Retina (tissue), 1 donor: ENCODE measurements around the gene LCN6.
A peak's percentile ranks its signal among the peaks of the same experiment; 100 is the strongest.
"Not testable (repeated sequence)": the region's sequence is repeated elsewhere in the genome, so short reads cannot be mapped to it uniquely, and the experiment has no call there.

Experiments
- DNase-seq: peaks from one replicate; pipeline ENCODE4 v3.0.0-alpha.2; 2016

Gene LCN6

DNA sequence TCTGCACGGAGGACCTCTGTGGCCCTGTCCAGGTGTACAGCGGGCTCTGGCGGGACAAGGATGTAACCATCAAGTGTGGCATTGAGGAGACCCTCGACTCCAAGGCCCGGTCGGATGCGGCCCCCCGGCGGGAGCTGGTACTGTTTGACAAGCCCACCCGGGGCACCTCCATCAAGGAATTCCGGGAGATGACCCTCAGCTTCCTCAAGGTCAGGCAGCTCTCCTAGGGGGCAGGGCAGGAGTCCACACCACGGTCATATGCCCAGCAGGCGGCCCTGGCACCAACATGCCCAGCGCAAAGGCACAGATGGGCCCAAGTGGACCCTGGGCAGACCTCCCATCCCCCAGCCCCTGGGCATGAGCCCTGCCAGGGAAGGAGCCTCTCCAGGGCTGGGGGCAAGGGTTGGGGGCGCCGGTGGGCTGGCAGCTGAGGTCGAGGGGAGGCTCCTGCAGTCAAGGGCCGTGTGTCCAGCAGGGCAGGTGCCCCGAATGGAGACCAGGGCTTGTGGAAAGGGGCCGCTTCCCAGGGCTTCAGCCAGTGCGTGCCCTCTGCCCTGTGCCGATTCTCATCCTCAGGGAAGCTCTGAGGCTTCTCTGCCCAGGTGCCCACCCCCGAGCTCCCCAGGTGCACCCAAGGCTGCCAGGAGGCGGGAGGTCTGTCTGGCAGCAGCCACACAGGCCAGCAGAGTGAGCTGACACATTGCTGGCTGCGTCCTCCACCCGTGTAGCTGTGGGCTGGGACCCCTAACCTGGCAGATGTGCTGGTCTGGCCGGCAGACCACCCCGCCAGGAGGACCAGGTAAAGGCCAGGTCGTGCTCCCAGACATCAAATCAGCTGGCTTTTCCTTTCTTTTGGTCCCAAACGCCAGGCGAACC, 26.0 kb downstream of the LCN6 start:
- no peak for DNase-seq

DNA sequence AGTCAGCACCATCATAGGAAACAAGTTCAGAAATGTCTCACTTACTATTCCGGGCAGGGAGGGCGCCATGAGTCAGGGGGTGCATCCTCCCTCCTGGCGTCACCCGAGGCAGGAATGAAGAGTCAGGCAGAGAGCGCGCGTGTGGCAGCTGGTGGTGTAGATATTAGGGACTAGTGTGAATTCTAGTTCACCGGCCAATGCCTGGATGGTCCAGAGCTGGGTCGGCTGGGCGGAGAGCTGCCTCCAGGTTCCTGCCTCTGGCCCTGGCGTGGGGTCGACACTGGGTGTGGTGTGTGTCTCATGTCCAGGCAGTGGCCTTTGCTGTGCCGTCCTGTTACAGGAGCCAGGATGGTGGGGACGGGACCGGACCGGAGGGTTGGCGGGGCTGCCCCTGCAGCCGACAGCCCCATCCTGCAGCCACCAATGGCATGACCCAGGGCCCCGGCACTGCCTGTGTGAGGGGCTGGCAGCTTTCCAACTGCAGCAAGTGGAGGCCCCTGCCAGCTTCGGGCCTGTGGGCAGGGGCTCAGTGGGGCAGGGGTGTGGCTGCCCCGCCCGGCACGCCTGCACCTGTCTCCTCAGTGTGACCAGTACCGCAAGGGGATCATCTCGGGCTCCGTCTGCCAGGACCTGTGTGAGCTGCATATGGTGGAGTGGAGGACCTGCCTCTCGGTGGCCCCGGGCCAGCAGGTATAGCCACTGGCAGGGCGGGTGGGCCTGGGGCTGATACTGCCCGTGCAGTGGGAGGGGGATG, 26.8 kb downstream of the LCN6 start:
- no peak for DNase-seq

DNA sequence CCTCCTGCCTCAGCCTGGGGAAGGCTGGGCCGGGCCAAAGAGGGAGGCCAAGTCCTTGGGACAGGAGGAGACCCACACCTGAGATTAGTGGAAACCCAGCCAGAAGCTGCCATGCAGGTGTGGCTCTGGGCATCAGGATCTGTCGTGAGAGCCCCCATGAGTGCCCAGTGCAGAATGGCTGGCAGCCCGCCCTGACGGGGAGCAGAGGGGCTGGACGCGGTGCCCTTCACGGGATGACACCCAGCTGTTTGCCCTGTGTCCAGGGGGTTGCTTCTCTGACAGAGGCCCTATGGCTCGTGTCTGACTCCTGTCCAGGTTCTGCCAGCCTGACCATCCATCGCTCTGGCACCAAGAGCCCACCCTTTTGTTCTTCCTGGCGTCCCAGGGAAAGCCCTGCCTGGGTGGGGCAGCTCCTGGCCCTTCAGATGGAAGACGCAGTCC, 27.4 kb downstream of the LCN6 start:
- DNase-seq: no peak

DNA sequence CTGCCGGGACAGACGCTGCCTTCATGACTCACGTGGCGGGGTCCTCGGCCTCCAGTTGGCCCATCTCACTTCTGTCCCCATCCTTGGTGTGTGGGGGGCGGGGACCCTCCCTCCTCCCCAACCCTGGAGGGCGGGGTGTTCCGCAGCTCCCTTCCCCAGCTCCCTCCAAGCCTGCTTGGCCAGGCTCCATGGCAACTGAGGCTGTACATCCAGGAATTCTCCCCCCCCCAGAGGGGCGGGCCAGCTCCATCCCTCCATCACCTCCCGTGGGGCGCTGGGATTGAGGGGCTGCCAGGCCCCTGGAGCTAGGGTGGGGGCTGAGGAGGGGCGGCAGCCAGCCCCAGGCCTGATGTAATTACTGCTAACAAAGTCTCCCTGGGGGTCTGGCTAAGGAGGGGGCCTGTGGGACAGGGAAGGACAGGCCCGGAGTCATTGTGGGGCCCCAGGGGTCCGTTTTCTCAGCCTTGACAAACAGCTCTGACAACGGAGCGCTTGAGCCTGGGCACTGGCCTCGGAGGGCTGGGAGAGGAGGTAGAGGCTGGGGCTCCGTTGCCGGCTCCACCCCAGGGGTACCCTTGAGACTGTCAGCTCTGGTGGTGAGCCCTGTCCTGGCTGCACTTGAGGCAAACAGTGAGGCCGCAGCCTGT, 28.0 kb downstream of the LCN6 start:
- peak; percentile 84 for DNase-seq

DNA sequence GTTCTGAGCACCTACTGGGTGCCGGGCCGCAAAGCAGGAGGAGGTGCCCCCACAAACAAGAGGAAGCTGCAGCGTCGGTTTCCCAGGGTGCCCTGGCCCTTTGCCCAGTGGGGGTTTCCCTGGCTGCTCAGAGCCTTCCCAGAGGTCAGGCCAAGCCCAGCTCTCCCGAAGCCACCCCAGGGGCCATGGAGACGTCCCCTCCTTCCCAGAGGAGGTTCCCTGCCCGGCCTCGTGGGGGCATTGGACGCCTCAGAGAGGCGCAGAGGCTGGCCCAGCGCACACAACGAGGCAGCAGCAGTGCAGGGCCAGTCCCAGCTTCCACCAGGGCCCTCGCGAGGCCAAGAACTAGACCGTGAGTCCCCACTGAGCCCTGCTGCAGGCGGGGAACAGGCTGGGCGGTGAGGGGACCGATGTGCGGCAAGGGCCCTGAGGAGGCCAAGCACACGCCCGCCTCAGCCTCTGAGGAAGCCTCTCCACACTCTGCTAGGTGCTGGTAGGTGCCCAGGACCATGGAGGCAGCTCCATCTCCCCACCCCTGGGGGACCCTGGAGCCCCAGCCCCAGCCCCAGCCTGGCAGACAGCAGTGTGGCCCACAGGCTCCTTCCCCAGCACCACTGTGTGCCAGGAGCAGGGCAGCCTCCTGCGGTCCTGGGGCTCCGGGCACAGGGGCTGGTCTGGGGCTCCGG, 29.0 kb downstream of the LCN6 start:
- no peak for DNase-seq

DNA sequence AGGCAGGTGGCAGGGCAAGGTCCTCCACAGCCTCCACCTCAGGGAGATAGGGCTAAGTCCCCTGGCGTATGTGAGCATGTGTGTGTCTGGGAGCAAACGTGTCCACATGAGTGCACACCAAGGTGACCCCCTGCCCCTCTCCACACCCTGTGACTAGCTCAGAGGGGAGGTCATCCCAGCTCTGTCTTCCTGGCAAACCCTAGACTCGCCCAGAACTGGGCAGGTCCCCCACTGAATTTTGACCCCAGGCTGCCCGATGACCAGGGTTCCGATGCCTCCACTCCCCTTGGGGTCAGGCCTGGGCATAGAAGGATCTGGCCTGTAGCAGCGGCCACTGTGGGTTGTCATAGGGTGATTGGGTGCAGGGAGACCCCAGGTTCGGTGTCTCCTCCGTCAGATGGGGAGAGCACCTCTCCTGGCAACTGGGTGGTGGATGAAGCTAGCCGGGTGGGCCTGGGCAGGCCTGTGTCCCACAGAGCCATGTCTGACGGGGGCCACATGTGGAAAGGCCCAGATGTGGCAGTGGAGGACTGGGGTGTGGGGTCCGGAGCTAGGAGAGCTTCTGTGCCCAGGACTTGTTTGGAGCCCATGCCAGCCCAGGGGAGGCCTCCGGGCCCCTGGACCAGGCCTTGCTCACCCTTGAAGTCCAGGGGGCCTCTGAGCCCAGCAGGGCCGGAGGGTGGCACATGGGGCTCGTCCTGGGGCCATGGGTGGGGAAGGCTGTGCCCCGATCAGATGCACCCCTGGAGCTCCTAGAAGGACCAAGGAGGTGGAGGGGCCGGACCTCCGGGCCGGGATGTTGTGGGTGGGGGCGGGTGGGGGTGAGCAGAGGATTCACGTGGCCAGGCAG, 29.8 kb downstream of the LCN6 start:
- no peak for DNase-seq

DNA sequence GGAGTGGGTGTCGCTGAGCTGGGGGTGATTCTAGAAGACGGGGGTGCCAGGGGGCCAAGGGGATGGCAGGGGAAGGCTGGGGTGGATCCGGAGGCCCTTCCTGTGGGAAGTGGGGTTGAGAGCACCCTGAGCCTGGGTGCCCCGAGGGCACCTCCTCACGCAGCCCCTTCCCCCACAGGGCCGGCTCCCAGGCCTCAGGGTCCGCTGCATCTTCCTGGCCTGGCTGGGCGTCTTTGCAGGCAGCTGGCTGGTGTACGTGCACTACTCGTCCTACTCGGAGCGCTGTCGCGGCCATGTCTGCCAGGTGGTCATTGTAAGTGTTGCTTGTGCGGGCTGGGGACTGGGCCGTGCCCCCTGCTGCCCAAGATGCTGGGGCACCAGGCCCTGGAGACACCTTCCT, 30.9 kb downstream of the LCN6 start:
- DNase-seq: no peak

DNA sequence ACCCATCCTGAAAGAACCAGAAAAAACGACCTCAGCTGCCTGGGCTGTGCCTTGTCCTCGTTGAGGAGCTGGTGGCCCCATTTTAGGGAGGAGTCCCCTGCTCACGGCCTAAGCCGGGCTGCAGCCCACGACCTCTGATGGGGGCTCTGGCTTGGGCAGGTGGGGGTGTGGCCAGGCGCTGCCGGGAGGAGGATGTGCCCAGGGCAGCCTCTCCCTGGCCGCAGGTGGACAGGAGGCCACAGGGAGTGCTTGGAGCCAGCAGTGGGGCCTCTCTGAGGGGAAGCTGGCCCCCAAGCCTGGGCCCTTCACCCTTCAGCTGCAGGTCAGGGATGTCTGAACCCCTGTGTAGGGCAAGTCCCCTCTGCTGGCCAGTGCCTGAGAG, 33.4 kb downstream of the LCN6 start:
- no peak for DNase-seq

DNA sequence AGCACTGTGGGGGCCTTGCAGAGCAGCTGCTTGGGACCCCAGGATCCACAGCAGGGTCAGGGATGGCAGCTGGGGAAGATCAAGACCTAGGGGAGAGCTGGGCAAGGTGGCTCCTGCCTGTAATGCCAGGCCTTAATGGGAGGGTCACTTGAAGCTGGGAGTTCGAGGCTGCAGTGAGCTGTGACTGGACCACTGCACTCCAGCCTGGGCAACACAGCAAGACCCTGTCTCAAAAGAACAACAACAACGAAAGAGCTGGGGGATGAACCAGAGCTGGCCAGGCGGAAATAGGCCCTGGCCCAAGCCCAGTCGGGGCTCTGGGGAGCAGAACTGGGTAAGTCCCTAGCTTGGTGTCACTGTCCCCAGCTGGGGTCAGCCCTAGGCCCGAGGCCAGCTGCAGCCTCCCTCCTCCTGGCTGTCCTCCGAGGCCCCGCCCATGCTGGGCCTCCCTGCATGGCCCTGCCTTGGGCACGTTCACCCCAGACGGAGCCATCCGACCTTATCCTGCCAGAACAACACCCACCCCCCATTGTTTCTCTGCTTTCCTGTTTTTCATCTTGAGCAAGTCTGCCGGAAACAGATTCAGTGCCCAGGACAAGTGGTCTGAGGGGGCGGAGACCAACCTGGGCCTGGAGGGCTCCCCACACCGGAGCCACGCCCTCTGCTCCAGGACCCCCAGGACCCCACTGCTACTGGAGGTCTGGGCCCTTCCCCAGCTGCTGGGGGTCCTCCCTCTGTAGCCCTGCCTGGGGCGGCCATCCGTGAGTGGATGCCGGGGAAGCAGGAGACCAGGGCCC, 34.0 kb downstream of the LCN6 start:
- no peak for DNase-seq

DNA sequence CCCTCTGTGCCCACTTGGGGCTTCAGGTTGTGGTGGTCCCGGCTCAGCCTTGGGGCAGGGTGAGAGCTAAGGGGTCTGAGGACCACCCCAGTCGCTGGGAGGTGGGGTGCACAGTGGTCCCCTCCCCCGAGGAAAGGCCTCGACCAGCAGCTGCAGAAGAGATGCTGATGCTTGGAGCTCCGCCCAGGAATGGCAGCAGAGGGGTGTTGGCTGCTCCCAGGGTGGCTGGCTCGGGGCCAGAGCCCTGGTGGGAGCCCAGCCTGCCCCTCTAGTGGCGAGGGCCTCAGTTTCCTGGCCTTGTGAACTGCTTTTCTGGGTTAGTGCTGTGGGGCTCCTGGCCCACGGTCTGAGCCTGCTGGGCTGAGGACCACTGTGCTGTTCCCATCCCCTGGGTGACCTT, 34.8 kb downstream of the LCN6 start:
- DNase-seq: no peak

DNA sequence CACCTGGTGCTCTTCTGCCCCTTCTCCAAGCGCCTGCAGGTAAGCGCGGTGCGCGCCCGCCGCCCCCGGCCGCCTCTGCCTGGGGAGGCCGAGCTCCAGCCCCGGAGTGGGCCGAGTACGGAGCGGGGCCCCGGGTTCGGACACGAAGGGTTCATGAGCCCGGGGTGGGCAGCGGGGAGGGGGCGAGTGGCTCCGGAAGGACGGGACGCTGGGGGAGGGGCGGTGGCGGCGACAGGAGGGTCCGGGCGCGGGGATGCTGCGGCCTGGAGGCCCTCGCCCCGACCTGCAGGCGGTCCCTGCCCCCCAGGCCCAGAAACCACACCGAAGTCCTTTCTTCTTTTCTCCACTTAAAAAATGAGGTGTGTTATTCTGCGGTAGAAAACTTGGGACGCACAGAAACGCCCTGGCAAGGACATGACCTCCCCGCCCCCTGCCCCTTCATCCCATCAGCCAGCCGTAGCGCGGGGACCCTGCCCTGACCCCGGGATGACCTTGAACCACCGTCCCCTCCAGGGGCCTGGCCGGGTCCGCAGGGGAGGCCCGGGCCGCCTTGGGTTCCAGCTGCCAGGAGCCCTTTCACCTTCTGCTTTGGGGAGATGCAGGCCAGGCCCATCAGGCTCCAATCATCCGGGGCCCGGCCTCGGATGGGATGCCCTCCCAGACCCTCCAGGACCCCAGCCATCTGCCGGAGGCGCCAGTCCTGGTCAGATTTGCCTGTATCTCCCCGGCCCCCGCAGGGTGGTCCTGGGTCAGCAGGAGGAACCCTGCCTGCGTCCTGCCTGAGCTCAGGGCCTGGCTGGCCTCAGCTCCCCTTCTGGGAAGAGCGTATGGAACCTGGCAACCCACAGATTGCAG, 35.4 kb downstream of the LCN6 start:
- DNase-seq: peak; percentile 57

DNA sequence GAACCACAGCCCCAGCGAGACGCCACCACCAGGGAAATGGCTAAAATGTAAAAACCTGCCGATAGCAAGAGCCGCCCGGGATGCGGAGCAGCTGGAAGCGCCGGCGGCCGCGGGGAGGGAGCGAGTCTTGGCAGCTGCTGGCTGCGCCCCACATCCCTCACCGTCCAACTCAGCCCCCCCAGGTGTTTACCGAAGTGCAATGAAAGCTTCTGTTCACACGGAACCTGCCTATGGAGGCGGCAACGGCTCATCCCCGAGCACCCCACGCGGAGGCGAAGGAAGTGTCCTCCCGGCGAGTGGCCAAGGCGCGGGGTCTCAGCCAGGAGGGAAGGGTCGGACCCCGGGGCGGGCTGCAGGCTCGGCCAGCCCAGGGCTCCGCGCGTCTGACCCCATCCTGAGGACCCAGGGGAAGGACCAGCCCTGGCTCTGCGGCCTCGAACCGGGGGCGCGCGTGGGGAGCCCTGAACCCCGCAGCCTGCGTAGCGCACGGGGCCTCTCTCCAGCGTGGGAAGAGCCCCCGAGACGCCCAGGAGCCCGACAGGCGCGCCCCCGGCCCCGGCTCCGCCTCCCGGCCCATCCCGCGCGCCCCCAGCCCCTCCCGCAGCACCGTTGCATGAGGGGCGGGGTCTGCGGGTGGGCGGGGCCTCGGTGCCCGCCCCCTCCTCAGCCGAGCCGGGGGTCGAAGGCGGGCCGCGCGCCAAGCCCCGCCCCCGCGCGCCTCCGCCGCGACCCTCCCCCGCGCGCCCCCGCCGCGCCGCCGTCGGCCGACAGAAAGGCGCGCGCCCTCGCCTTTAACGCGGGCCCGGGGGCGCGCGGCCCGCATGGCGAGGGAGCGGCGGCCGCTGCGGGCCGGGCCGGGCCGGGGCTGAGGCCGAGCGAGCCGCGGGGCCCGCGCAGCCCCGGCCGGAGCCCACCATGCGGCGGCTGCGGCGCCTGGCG, 36.3 kb downstream of the LCN6 start, which contains the start of gene DIPK1B:
Gene DIPK1B (plus strand): TSS at position 822 of the 939 bp plus-strand sequence. CDS start 94 bp downstream, at position 916.
- peak; percentile 89 for DNase-seq

DNA sequence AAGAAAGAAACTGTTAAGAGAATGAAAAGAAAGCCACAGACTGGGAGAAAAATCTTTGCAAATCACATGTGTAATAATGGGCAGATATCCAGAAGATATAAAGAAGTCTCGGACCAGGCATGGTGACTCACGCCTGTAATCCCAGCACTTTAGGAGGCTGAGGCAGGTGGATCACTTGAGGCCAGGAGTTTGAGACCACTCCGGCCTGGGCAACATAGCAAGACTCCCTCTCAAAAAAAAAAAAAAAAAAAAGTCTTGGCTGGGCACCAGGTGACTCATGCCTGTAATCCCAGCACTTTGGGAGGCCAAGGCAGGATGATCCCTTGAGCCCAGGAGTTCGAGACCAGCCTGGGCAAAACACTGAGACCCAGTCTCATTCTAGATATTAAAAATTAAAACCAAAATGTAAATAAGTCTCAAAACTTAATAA, 37.1 kb downstream of the LCN6 start:
- not testable (repeated sequence) for DNase-seq

DNA sequence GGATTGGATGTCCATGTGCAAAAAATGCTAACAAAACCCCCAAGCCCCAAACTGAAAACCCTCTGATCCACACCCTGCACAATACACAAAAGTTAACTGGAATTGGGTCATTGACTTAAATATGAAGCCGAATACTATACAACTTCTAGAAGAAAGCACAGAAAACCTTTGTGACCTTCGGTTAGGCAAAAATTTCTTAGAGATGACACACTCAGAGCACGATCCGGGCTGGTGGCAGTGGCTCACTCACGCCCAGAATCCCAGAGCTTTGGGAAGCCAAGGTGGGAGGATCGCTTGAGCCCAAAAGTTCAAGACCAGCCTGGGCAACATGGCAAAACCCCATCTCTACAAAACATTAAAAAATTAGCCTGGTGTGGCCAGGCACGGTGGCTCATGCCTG, 37.8 kb downstream of the LCN6 start:
- no peak for DNase-seq

DNA sequence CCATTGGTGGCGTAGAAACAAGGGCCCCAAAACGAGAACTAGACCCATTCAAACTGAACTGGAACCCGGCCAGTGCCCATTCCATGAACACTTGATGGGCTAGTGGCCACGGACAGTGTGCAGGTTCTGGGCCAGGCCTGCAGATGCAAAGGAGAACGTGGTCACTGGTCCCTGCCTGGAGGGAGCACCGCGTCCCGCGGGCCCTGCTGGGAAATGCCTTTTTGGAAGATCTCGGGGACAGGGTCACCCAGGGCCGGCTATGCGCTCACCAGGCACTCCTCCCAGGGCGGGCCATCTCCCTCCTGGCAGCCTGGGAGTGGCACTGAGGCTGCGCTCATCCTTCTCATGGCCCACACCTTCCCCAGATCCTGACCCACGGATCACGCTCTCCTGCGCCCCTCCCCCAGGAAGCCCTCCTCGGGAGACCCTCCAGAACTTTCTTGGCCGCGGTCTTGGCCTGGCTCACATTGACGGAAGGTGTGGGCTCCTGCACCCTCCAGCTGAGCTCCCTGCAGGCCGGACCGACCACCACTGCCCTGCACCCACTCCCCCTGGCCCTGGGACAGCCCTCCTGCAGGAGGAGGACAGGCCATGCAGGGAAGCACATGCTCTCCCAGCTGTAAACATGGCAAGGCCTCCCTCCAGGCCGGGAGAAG, 38.7 kb downstream of the LCN6 start:
- no peak for DNase-seq

DNA sequence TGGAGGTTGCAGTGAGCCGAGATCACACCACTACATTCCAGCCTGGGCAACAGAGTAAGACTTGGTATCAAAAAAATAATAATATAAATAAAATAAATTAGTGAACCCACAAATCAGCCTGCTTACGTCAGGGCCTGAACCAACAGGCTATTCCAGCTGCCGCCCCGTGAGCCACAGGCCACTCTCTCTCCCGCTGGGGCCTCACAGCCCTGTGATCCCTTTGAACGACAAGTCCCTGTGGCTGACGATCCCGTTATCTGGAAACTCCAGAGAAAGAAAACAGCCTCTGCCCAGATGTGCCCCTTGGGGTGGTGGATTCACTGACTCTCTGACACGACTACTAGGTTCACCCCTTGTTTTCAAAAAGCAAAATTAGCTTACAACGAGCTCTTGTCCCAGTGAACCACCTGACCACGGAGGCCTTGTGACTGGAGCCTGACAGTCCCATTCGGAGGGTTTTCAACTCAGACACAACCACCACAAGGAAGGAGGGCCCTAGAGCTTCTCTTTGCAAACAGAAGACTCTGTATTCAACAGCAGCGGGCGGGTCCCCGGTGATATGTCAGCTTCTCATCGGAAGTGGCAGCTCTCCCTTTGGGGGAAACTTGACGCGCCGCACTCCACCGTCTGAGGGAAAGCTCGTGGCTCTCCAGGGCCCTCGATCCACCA, 40.3 kb downstream of the LCN6 start:
- no peak for DNase-seq

DNA sequence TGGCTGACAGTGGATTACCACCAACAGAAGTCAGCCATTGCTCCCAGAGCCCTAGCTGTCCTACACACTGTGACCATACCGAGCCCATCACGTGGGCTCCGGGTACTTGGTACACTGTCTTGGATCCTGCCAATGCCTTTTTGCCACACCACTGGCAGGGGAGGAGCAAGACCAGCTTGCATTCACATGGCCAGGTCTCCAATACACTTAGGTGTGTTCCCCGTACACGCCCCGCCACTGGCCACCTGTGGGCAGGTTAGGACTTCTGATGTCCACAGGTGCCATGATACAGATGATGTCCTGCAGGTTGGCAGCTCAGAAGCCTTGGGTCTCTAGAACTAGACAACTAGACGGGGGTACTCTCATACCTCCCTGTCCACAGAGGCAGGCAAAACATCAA, 41.3 kb downstream of the LCN6 start:
- no peak for DNase-seq

DNA sequence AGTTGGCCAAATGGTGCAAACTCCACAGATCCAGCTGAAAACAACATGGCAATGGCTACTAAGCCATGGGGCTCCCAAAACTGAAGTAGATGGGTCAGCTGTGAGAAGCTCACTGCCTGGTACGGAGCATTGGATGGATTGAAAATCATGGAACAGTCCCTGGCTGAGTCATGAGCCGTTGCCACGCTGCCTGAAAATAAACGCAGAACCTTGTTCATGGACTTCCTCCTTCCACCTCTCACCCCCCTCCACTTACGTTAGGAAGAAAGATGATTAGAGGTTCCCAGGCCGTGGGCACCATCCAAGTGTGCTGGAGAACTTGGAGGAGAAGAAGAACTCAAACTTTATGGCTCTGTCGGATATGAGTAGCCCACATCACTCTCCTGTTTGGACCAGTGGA, 42.8 kb downstream of the LCN6 start:
- no peak for DNase-seq
